ENCODE measurements around the gene OSBPL8. TPM values are rescaled to one million over a fixed set of nuclear protein-coding genes. Genes with fewer than 3 reads are reported as not detected.

Gene OSBPL8, protein sequence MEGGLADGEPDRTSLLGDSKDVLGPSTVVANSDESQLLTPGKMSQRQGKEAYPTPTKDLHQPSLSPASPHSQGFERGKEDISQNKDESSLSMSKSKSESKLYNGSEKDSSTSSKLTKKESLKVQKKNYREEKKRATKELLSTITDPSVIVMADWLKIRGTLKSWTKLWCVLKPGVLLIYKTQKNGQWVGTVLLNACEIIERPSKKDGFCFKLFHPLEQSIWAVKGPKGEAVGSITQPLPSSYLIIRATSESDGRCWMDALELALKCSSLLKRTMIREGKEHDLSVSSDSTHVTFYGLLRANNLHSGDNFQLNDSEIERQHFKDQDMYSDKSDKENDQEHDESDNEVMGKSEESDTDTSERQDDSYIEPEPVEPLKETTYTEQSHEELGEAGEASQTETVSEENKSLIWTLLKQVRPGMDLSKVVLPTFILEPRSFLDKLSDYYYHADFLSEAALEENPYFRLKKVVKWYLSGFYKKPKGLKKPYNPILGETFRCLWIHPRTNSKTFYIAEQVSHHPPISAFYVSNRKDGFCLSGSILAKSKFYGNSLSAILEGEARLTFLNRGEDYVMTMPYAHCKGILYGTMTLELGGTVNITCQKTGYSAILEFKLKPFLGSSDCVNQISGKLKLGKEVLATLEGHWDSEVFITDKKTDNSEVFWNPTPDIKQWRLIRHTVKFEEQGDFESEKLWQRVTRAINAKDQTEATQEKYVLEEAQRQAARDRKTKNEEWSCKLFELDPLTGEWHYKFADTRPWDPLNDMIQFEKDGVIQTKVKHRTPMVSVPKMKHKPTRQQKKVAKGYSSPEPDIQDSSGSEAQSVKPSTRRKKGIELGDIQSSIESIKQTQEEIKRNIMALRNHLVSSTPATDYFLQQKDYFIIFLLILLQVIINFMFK
- 9.9 to 22.7 TPM (median 16.5 TPM) in 5 replicates for total RNA-seq (2022; extraction: Qiagen RNA extraction)

DNA sequence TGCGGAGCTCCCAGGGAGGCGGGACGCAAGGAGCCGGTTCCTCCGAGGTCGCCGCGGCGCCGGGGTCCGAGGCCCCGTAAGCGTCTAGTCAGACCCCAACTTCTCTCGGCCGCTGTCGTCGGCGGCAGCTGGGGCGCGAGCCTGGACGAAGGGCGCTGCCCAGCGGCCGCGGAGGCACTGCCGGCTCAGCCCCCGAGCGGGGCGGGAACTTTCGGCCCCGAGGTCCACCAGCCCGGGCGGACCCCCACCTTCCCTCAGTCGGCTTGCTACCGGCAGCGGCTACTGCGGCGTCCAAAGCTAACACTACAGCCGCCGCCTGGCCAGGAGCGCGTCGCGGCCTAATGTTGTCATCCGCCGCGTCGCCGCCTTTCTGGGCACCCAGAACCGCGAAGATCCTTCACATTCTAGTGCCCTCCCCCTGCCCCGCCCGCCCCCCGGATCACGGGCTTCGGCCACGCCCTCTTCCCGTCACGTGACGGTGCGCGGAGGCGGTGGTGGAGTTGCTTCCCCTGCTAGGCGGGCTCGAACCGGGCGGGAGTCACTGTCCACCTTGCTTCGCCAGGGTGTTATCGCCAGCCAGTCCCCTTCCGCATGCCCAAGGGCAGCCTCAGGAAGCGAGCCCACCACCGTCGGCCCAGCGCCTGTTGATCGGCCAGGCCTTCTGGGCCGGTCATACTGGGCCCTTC, at the start of gene OSBPL8:
TSS of gene OSBPL8 (minus strand) at position 372 of the 686 bp plus-strand sequence. CDS start 72,220 bp downstream, outside the sequence.

DNA sequence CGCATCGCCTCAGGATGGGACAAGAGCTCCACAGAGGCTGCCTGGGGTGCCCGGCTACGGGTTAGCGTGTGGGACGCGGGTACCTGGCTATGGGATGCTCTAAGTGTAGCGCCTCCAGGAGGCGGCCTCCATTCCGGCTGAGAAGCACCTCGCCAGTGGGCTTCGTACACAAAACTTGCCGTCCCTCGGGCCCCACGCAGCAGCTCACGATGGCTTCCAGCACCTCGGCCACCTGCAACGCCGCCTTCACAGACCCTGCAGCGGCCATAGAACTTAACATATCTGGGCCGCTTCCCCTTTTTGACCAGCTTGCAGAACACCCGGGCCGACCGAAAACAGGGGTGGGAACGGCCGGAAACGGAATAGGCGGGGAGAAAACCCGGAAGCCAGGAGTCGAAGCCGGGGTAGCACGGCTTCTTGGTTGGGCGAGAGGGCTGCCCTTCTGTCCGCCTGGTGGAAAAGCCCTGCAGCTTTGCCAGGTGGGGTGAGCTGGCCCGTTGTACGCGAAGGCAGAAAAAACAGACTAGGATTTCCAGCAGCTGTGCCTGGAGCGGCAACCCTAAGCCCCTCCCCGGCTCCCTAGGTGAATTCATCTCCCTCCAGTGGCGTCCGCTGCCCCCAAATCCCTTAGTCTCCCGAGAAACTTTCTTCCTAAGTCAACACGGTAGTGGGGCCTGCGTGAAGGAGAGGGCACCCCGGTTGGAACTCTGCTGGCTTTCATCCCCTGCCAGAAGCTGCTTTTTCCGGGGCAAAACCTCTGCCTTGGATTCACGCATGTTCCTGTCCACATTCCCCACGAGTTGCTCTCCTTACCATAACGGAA, 211.3 kb downstream of the OSBPL8 start, which contains the start of gene BBS10:
TSS of gene BBS10 (minus strand) at position 337 of the 823 bp plus-strand sequence. CDS start at position 280, 57 bp downstream.

Other genes starting within 250 kb of the OSBPL8 start
- gene BBS10, start 211.4 kb downstream of the OSBPL8 start, total RNA-seq (2022; extraction: Qiagen RNA extraction) = 3.7 to 5.1 TPM (median 4.4 TPM) in 5 replicates
- 9.0 to 16.6 TPM (median 10.4 TPM) in 5 replicates for gene ZDHHC17, start 204.3 kb upstream of the OSBPL8 start, total RNA-seq (2022; extraction: Qiagen RNA extraction)

Measured in A549 treated with CORT108297 at 1 μM for 4 hours (cell line).